Measurements from ENCODE around the gene BCL2L1.

BCL2L1 gene

GRCh38 chr20:31723319-31724078, 831 bp upstream of the BCL2L1 start:
- DNase-seq = peak; percentile 99

DNA sequence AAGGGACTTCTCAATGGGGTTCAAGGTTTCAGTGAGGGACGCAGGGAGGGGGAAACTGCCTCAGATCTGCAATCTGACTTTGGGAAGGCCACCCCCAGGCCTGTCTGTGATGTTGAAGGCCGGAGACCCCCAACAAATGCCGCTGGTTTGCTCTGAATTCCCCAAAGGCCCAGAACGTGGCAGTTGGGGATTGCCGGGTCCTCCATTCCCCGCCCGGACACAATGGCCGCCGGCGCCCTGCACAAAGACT, 326 bp upstream of the BCL2L1 start:
- DNase-seq = no peak

- no peak for DNase-seq
Measured at GRCh38 chr20:31721408-31722256, 1.0 kb downstream of the BCL2L1 start.

DNA sequence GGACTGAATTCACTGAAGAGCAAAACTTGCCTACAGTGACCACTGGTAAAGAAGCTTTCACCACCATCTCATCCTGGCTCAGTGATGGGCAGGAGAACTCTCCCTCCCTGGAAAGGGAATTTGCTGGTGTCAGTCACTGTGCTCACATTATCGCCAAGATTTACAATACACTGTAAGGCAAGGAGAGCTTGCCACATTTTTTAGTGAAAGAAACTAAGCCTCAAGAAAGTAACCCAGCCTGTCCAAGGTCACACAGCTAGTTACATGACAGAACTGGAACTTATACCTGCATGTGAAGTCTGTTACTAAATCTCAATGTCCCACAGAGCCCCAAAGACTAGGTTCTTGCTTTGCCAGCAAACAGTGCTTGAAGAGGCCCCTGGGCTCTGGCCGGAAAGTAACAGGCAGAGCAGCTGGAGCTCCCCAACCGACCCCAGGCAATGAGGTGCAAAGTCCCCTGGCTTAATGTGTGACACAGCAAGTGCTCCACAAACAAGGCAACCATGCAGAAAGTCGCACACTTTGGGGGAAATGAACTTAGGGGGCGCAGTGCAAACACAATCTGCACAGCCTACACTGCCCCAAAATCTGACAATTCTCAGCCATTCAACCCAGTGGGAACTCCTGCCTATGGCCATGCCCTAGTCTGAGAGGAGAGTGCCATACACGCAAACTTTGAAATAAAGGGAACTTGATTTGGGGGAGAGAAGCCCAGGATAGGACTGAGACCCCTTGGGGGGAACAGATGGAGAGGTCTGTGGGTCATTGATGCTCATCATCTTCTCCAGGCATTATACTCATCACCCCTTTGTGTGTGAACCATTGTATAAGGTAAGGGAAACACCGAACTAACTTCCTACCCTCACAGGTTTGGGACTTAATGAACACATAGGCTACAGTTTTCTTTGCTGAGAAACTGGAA, 1.9 kb downstream of the BCL2L1 start:
- no peak for DNase-seq

DNA sequence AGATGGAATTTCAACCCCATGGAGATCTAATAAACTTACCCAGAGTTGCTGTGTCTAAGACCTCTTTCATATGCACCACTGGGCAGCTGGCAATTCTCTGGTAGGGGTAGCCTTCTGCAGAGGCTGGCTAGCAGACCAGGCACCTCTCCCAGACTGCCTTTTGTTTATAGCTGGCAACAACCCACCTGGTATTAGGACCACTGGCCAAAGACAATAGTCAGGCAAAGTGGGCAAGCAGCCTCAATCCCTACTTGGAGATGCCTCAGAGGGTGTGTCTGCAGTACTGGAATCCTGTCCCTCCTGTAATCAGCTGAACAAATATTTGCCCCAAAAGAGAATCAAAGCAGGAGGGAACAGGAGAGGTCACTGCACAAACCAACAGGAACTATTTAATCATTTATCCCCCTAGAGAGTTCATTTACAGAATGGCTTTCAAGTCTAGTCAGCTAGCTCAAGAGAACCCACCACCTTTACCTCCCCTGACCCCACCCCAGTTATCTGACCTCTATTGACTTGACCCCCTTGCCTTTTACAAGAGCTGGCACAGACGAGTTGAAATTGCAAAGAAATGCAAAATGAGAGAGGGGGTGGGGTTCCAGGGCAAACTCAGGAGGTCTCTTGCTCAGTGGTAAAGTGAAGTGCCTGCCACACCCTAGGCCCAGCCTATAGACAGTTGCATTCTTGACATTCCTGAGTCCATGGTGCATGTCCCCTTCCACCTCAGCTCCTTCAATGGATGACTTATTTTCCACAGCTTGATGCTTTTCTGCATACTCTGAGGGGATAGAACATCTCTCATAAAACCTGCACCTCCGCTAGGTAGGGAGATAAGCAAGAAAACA, 2.8 kb downstream of the BCL2L1 start:
- DNase-seq = peak; percentile 47

DNA sequence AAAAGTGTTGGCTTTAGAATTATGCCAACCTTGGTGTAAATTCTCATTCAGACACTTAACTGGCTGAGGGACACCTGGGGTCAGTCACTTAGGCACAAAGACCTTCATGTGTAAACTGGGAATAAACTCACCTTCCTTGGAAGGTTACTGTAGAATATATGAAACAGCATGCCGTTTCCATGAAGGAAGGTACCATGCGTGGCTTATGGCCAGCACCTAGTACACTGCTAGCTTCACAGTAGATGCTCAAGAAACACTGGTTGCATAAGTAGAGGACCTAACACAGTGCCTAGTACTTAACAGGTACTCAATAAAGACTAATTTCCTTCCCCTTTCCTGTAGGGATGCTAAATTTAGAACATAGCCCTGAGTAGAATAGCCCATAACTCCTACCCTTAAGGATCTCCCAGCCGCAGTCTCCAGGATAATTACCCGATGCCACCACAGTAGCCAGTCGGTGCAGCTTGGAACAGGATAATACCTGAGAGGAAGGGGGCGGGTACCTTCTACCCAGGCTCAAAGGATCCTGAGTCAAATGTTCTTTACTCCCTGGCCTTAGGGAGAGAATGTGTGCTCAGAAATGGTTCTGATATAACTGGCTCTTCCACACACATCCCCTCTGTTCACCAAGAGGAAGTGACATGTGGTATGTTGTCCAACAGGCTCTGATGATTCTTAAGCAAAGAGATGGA, 3.6 kb downstream of the BCL2L1 start:
- DNase-seq = no peak

DNA sequence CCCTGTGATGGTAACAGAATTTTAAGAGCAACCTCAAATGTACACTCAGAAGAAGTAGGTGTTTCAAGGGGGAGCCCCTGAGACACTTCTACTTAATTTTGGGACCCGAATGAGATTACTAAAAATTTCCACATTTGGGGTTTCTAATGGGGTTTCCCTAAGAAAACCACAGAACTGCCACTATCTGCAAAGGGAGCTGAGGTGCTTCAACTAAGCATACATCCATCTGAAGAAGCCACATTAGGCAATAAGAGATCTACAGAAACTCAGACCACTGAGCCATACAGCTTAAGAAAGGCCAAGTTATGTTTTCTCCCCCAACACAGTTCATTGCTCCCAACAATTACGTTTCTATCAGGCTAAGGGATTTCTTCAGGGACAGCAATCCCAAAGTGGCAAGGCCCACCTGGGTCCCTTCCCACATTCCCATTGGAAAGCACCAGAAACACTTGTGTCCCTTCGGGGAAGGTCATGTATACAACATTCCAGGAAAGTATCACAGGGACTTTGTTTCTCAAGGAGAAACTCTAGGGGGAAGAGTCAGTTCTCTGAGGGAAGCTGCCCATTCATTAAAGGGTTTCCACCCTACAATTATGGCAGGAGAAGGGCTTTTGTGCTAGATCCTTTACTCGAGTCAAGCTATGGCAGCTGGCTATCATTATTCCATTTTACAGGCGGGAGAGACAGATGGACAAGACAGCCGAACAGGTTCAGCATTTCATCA, 5.0 kb downstream of the BCL2L1 start:
- DNase-seq = no peak

GRCh38 chr20:31716818-31717477, 5.7 kb downstream of the BCL2L1 start:
- no peak for DNase-seq

DNA sequence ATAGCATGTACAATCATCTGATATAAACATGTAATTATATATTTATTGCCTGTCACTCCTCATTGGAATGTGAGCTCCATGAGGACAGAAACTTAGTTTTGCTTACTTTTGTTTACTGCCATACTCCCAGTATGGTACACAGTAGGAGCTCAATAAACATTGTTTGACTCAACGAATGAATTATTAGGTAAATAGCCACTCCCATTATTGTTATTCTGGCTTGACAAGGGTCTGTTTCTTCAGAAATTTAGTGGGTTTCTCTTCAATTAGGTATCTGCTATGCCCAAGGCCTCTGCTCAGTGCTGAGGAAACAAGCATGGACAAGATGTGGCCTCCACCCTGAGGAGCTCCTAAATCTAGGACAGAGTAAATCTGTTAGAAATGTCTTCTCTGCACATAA, 6.3 kb downstream of the BCL2L1 start:
- no peak for DNase-seq

DNA sequence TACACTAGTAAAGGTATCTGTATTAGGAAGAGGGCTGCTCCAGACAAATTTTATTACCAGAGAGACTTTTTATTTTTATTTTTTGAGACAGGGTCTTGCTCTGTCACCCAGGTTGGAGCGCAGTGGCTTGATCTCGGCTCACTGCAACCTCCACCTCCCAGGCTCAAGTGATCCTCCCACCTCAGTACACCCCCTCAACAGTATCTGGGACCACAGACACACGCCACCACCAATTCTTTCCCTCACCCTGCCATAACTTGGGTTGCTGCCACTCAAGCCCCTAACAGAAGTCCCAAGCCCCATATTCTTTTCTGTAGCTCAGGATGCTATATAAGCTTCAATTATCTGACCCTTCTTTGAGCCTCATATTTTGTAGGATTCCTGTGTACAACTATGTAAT, 6.9 kb downstream of the BCL2L1 start:
- no peak for DNase-seq

- peak; percentile 95 for DNase-seq
Measured at GRCh38 chr20:31713312-31714273, 9.1 kb downstream of the BCL2L1 start.

- DNase-seq = peak; percentile 90
Measured at GRCh38 chr20:31712564-31713311, 9.9 kb downstream of the BCL2L1 start.

DNA sequence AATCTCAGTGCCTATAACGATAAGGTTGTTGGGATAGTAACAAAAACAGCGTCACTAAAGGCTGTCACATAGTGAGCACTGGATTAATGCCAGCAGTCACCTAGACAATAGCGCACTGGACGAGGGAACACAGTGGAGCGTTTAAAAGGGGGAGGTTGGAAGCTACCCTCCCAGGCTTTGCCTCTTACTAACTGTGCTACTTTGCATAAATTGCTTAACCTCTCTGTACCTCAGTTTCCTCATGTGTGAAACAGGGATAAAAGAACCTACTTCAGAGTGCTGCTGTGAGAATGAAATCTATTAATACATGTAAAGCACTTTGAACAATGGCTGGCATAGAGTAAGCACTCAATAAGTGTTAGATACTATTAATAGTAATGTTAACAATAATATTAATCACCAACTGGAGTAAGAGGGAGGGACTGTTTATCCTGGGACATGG, 10.5 kb downstream of the BCL2L1 start:
- no peak for DNase-seq

- no peak for DNase-seq
Measured at GRCh38 chr20:31711179-31712111, 11.2 kb downstream of the BCL2L1 start.

GRCh38 chr20:31710423-31711108, 12.1 kb downstream of the BCL2L1 start:
- no peak for DNase-seq

DNA sequence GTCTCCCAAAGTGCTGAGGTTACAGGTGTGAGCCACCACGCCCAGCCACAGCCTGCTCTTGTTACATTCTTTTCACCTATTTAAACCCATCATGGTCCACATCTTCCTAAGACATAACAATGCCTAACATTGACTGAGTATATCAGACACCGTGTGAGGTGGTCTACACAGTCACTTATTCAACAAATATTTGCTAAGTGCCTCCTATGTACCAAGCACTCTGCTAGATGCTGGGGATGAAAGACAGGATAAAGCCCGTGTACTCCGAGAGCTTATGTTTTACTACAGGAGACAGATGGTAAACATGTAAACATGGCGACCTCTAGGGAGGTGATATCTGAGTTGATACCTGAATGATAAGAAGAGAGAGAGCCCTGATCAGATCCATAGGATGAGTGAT, 12.7 kb downstream of the BCL2L1 start:
- DNase-seq = no peak

Data from fibroblast of skin of abdomen (primary cell).